ENCODE data around the gene DOCK1.

- TF ChIP-seq EZH2phosphoT487 (IDR thresholded peaks at IDR 0.05; ENCODE audit: insufficient read depth, low read depth) (no peak), EZH2 (IDR thresholded peaks at IDR 0.05; ENCODE audit: insufficient read depth, poor library complexity, severe bottlenecking) (no peak)
These were observed 143.4 kb downstream of the DOCK1 start for GRCh38 chr10:127048630-127049029.
